GM23338 (cell line): ENCODE measurements around the gene PAX3. TPM values are rescaled to one million over a fixed set of nuclear protein-coding genes. Genes with fewer than 3 reads are reported as not detected.

Experiments
- ATAC-seq: fragments of 200-7000 bp; cut with Tn5 transposase; 3 replicates; pipeline ENCODE4 v1.9.1; 2020
- DNase-seq: peaks from one replicate; pipeline ENCODE4 v3.0.0-alpha.2; 2015; ENCODE audit warnings: low spot score
- H2AFZ ChIP-seq: fragments of 200-600 bp; sonication (generic); 2 replicates; pipeline ENCODE4 v1.8.0; 2016; ENCODE audit warnings: antibody characterized with exemption, mild to moderate bottlenecking, moderate library complexity
- H3F3A ChIP-seq: fragments of 200-600 bp; sonication (generic); replicated peaks from 2 replicates; pipeline ENCODE4 v1.8.0; 2017; ENCODE audit warnings: antibody characterized with exemption, mixed run types, low read depth
- H3K27ac ChIP-seq: fragments of 200-600 bp; sonication (generic); 2 replicates; pipeline ENCODE4 v1.6.1; 2016; ENCODE audit warnings: low read depth
- H3K27me3 ChIP-seq: fragments of 200-600 bp; sonication (generic); 2 replicates; pipeline ENCODE4 v1.8.0; 2016; ENCODE audit warnings: mild to moderate bottlenecking, mixed run types, moderate library complexity; ENCODE audit not compliant: insufficient read depth
- H3K36me3 ChIP-seq: fragments of 200-600 bp; sonication (generic); 2 replicates; pipeline ENCODE4 v1.8.0; 2016; ENCODE audit warnings: mild to moderate bottlenecking; ENCODE audit not compliant: insufficient read depth
- H3K4me1 ChIP-seq: fragments of 200-600 bp; sonication (generic); 2 replicates; pipeline ENCODE4 v1.8.0; 2016; ENCODE audit warnings: mild to moderate bottlenecking, moderate library complexity; ENCODE audit not compliant: insufficient read depth
- H3K4me2 ChIP-seq: fragments of 200-600 bp; sonication (generic); 2 replicates; pipeline ENCODE4 v1.7.1; 2017; ENCODE audit warnings: mixed run types
- H3K4me3 ChIP-seq: fragments of 200-600 bp; sonication (generic); 2 replicates; pipeline ENCODE4 v1.6.1; 2016; ENCODE audit warnings: mixed run types
- H3K79me2 ChIP-seq: fragments of 200-600 bp; sonication (generic); replicated peaks from 2 replicates; pipeline ENCODE4 v1.8.0; 2017; ENCODE audit warnings: mild to moderate bottlenecking; ENCODE audit not compliant: insufficient read depth
- H3K9me2 ChIP-seq: fragments of 200-600 bp; sonication (generic); 2 replicates; pipeline ENCODE4 v1.8.0; 2017; ENCODE audit not compliant: insufficient read depth
- H4K20me1 ChIP-seq: fragments of 200-600 bp; sonication (generic); replicated peaks from 2 replicates; pipeline ENCODE4 v1.8.0; 2017; ENCODE audit warnings: mild to moderate bottlenecking; ENCODE audit not compliant: insufficient read depth
- H3K27ac Mint-ChIP-seq: 2 replicates; pipeline ENCODE4 v1.8.0; 2020; ENCODE audit warnings: inconsistent platforms, mild to moderate bottlenecking, moderate library complexity, mixed read lengths
- H3K27me3 Mint-ChIP-seq: 3 replicates; pipeline ENCODE4 v1.8.0; 2022; ENCODE audit warnings: low read depth, mild to moderate bottlenecking, moderate library complexity, mixed read lengths, inconsistent platforms; ENCODE audit not compliant: insufficient read depth, poor library complexity
- H3K36me3 Mint-ChIP-seq: 3 replicates; pipeline ENCODE4 v1.8.0; 2021; ENCODE audit warnings: low read depth, mild to moderate bottlenecking, inconsistent platforms, moderate library complexity, mixed read lengths
- H3K4me1 Mint-ChIP-seq: 3 replicates; pipeline ENCODE4 v1.8.0; 2020; ENCODE audit warnings: mild to moderate bottlenecking, inconsistent platforms, mixed read lengths
- H3K4me3 Mint-ChIP-seq: 3 replicates; pipeline ENCODE4 v1.8.0; 2021; ENCODE audit warnings: moderate library complexity, mild to moderate bottlenecking, inconsistent platforms, mixed read lengths
- H3K9me3 Mint-ChIP-seq: 3 replicates; pipeline ENCODE4 v1.8.0; 2020; ENCODE audit warnings: moderate library complexity, mild to moderate bottlenecking, inconsistent platforms, mixed read lengths
- CTCF ChIP-seq, 2 experiments: fragments of 200-600 bp in 1 of 2; sonication (generic) in 1 of 2; conservative IDR thresholded peaks; 2 replicates each; pipeline versions ENCODE4 v1.5.1 to v1.6.1; 2016 to 2017; ENCODE audit warnings: antibody characterized with exemption in 2 of 2, low read depth in 2 of 2, mild to moderate bottlenecking in 2 of 2, moderate library complexity in 1 of 2
- EZH2 ChIP-seq: fragments of 200-600 bp; sonication (generic); IDR thresholded peaks from one replicate; pipeline ENCODE4 v1.8.0; 2017; ENCODE audit warnings: antibody characterized with exemption, mild to moderate bottlenecking, low read depth; ENCODE audit not compliant: unreplicated experiment
- EZH2phosphoT487 ChIP-seq: fragments of 200-600 bp; sonication (generic); IDR thresholded peaks from one replicate; pipeline ENCODE4 v1.8.1; 2018; ENCODE audit warnings: antibody characterized with exemption; ENCODE audit not compliant: unreplicated experiment
- JUNB ChIP-seq: IDR thresholded peaks from one replicate; pipeline ENCODE4 v1.6.1; 2016; ENCODE audit warnings: antibody characterized with exemption; ENCODE audit not compliant: unreplicated experiment
- NANOG ChIP-seq: IDR thresholded peaks from 2 replicates; pipeline ENCODE4 v1.6.1; 2016; ENCODE audit warnings: antibody characterized with exemption, borderline replicate concordance
- POLR2AphosphoS5 ChIP-seq: IDR thresholded peaks from 2 replicates; pipeline ENCODE4 v1.6.1; 2016; ENCODE audit warnings: antibody characterized with exemption, low read depth
- REST ChIP-seq: IDR thresholded peaks from one replicate; pipeline ENCODE4 v1.6.1; 2018; ENCODE audit warnings: antibody characterized with exemption; ENCODE audit not compliant: unreplicated experiment
- ZNF114 ChIP-seq: fragments of 250-450 bp; sonication (Bioruptor Pico); IDR thresholded peaks from 2 replicates; pipeline ENCODE4 v1.5.0; 2020; ENCODE audit warnings: mild to moderate bottlenecking, moderate library complexity
- ZNF331 ChIP-seq: fragments of 250-450 bp; sonication (Bioruptor Pico); IDR thresholded peaks from 2 replicates; pipeline ENCODE4 v1.5.0; 2020; ENCODE audit warnings: low read depth, mild to moderate bottlenecking, moderate library complexity
- ZNF462 ChIP-seq: fragments of 250-450 bp; sonication (Bioruptor Pico); IDR thresholded peaks from 2 replicates; pipeline ENCODE4 v1.5.0; 2020; ENCODE audit warnings: mild to moderate bottlenecking, moderate library complexity
- polyA plus RNA-seq: library from polyadenylated mRNA; unstranded; fragments of >200 nt; fragmentation: Nextera tagmentation; extraction: Ambion mirVana; gene quantifications from 2 replicates; pipeline ENCODE4 v1.2.1, GENCODE V29; 2016
- total RNA-seq: library from RNA; depleted of rRNA; stranded (reverse); fragments of >200 nt; shearing (Covaris generic); gene quantifications from 2 replicates; pipeline ENCODE4 v1.2.3, GENCODE V29; 2014
- TF ChIP-seq, protein P1 (sequence below): IDR thresholded peaks from 2 replicates; pipeline ENCODE4 v1.6.1; 2016; ENCODE audit warnings: antibody characterized with exemption

Gene PAX3
- total and polyA plus RNA-seq, 2 experiments from 2014 or later: not detected

DNA sequence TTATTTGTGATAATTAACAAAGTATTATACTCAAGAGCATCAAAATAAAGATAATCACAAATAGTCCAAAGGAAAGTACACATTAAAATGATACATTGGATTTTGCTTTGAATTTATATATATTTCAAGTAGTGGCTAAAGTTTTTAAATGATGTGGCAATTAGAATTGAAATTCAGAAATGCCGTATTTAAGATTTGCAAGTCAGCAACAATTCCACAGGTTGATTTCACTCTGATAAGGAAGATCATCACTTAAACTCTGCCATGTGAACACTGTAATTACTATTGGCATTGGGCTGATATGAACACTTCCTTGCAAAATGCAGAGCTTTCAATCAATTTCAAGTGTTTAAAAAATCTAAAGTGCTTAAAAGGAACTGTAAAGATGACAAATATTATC, 39.6 kb upstream of the PAX3 start (continued):
- TF ChIP-seq EZH2phosphoT487 (no peak), JUNB (no peak), EZH2 (no peak), ZNF114 (no peak)
- TF ChIP-seq, protein P1, sequence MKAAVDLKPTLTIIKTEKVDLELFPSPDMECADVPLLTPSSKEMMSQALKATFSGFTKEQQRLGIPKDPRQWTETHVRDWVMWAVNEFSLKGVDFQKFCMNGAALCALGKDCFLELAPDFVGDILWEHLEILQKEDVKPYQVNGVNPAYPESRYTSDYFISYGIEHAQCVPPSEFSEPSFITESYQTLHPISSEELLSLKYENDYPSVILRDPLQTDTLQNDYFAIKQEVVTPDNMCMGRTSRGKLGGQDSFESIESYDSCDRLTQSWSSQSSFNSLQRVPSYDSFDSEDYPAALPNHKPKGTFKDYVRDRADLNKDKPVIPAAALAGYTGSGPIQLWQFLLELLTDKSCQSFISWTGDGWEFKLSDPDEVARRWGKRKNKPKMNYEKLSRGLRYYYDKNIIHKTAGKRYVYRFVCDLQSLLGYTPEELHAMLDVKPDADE: no peak

GRCh38 chr2:222336931-222337330, 38.1 kb upstream of the PAX3 start:
- H3K4me1 ChIP-seq: no peaks in the 10 kb centered on the region
- no peaks in the 10 kb centered on the region for H4K20me1 ChIP-seq
- Mint-ChIP-seq H3K27ac (no peak overlapping the region), H3K36me3 (no peaks in the 10 kb centered on the region), H3K4me3 (no peak overlapping the region), H3K27me3 (no peaks in the 10 kb centered on the region), H3K4me1 (no peaks in the 10 kb centered on the region; the same call in 2 of the 3 replicates), H3K9me3 (peaks cover 14% of the 10 kb centered on the region)
- H3F3A ChIP-seq: no peaks in the 10 kb centered on the region
- no peak overlapping the region for H3K27ac ChIP-seq
- H3K79me2 ChIP-seq: no peaks in the 10 kb centered on the region
- no peak for ATAC-seq
- no peak for DNase-seq
- H3K36me3 ChIP-seq: no peaks in the 10 kb centered on the region
- no peak overlapping the region for H2AFZ ChIP-seq
- H3K4me2 ChIP-seq: no peak overlapping the region
- no peak overlapping the region for H3K4me3 ChIP-seq
- no peaks in the 10 kb centered on the region for H3K9me2 ChIP-seq
- H3K27me3 ChIP-seq: no peaks in the 10 kb centered on the region
- TF ChIP-seq POLR2AphosphoS5 (no peak), ZNF331 (CRISPR knock-in tag) (no peak), NANOG (no peak), ZNF114 (no peak), CTCF (conservative IDR thresholded peaks at IDR 0.05; ENCODE audit: low read depth in 2 of 2) (no peak), ZNF462 (CRISPR knock-in tag) (no peak), JUNB (no peak), REST (no peak), EZH2 (no peak), EZH2phosphoT487 (no peak)
- TF ChIP-seq, protein P1: no peak
